ENCODE results near the gene SYNDIG1. TPM values are rescaled to one million over a fixed set of nuclear protein-coding genes. Genes with fewer than 3 reads are reported as not detected.

Gene SYNDIG1
- total and polyA plus RNA-seq, 9 of the 15 experiments (the other 6 are each of a cell fraction or from before 2014, with no cell fraction given), result not detected

DNA sequence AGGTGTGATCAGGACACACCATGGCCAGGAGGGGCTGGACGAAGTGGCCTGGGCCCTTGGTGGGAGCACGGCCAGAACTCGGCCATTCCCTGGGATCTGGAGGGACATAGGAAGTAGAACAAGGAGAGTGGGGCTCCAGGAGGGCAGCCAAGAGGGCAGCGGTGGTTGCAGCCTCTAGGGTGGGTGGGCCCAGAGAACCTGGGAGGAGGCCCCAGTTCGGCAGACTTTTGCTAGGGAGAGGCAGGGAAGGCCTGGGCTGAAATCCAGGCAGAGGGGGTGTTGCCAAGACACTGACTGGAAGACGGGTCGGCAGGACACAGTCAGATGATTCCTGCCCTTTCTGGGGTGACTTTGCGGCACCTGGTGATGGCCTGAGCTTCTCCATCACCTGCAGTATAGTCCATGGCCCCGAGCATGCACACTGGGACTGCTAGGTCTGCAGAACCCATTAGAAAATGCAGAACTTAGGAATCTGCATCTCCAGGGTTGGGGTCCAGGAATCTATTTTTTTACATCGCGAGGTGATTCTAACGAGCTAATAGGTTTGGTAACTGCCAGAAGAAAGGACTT, 224.8 kb downstream of the SYNDIG1 start:
- Histone ChIP-seq H2AFZ (ENCODE audit: low read depth, low read length) (no peak overlapping the region), H3K27ac (ENCODE audit: extremely low read depth, low read depth, low read length) (no peak overlapping the region), H3K9me3 (replicated peaks; ENCODE audit: control insufficient read depth, insufficient read depth, low read depth, low read length) (no peaks in the 10 kb centered on the region), H3K9me1 (ENCODE audit: control insufficient read depth, insufficient read depth, low read length) (no peaks in the 10 kb centered on the region), H3K4me2 (ENCODE audit: insufficient read depth, low read length) (no peak overlapping the region), H3K79me2 (ENCODE audit: control insufficient read depth, insufficient read depth, low read length) (no peaks in the 10 kb centered on the region), H3K9ac (ENCODE audit: insufficient read depth in 1 of 2, low read depth in 2 of 2, low read length in 2 of 2) (no peak overlapping the region), H3K4me3 (no peak overlapping the region), H4K20me1 (replicated peaks; ENCODE audit: control insufficient read depth, insufficient read depth, low read length) (no peaks in the 10 kb centered on the region), H3K36me3 (ENCODE audit: control insufficient read depth, insufficient read depth, low read length) (no peaks in the 10 kb centered on the region), H3K4me1 (replicated peaks in 1 of 2; ENCODE audit: control insufficient read depth in 2 of 2, insufficient read depth in 2 of 2, low read length in 2 of 2) (no peaks in the 10 kb centered on the region), H3K27me3 (ENCODE audit: control insufficient read depth in 2 of 2, insufficient read depth in 2 of 2, low read length in 2 of 2) (no peaks in the 10 kb centered on the region; a peak in 1 of 5 replicates)
- TF ChIP-seq ARHGAP35 (IDR thresholded peaks at IDR 0.05; ENCODE audit: partially characterized antibody) (no peak), NR2C2 (CRISPR knock-in tag; IDR thresholded peaks at IDR 0.05) (no peak), NR2C2 (tag; IDR thresholded peaks at IDR 0.05) (no peak), MAFG (tag; conservative IDR thresholded peaks at IDR 0.05) (no peak), TARDBP (IDR thresholded peaks at IDR 0.05) (no peak), FOXJ3 (CRISPR knock-in tag; IDR thresholded peaks at IDR 0.05) (no peak), ZNF239 (CRISPR knock-in tag; IDR thresholded peaks at IDR 0.05) (no peak), ZNF830 (CRISPR knock-in tag; IDR thresholded peaks at IDR 0.05) (no peak), PHB (CRISPR knock-in tag; IDR thresholded peaks at IDR 0.05) (no peak), ZNF146 (CRISPR knock-in tag; IDR thresholded peaks at IDR 0.05; ENCODE audit: unreplicated experiment) (no peak), RBM34 (IDR thresholded peaks at IDR 0.05; ENCODE audit: borderline replicate concordance, insufficient read depth, low read length) (no peak)
- TF ChIP-seq, protein P1, sequence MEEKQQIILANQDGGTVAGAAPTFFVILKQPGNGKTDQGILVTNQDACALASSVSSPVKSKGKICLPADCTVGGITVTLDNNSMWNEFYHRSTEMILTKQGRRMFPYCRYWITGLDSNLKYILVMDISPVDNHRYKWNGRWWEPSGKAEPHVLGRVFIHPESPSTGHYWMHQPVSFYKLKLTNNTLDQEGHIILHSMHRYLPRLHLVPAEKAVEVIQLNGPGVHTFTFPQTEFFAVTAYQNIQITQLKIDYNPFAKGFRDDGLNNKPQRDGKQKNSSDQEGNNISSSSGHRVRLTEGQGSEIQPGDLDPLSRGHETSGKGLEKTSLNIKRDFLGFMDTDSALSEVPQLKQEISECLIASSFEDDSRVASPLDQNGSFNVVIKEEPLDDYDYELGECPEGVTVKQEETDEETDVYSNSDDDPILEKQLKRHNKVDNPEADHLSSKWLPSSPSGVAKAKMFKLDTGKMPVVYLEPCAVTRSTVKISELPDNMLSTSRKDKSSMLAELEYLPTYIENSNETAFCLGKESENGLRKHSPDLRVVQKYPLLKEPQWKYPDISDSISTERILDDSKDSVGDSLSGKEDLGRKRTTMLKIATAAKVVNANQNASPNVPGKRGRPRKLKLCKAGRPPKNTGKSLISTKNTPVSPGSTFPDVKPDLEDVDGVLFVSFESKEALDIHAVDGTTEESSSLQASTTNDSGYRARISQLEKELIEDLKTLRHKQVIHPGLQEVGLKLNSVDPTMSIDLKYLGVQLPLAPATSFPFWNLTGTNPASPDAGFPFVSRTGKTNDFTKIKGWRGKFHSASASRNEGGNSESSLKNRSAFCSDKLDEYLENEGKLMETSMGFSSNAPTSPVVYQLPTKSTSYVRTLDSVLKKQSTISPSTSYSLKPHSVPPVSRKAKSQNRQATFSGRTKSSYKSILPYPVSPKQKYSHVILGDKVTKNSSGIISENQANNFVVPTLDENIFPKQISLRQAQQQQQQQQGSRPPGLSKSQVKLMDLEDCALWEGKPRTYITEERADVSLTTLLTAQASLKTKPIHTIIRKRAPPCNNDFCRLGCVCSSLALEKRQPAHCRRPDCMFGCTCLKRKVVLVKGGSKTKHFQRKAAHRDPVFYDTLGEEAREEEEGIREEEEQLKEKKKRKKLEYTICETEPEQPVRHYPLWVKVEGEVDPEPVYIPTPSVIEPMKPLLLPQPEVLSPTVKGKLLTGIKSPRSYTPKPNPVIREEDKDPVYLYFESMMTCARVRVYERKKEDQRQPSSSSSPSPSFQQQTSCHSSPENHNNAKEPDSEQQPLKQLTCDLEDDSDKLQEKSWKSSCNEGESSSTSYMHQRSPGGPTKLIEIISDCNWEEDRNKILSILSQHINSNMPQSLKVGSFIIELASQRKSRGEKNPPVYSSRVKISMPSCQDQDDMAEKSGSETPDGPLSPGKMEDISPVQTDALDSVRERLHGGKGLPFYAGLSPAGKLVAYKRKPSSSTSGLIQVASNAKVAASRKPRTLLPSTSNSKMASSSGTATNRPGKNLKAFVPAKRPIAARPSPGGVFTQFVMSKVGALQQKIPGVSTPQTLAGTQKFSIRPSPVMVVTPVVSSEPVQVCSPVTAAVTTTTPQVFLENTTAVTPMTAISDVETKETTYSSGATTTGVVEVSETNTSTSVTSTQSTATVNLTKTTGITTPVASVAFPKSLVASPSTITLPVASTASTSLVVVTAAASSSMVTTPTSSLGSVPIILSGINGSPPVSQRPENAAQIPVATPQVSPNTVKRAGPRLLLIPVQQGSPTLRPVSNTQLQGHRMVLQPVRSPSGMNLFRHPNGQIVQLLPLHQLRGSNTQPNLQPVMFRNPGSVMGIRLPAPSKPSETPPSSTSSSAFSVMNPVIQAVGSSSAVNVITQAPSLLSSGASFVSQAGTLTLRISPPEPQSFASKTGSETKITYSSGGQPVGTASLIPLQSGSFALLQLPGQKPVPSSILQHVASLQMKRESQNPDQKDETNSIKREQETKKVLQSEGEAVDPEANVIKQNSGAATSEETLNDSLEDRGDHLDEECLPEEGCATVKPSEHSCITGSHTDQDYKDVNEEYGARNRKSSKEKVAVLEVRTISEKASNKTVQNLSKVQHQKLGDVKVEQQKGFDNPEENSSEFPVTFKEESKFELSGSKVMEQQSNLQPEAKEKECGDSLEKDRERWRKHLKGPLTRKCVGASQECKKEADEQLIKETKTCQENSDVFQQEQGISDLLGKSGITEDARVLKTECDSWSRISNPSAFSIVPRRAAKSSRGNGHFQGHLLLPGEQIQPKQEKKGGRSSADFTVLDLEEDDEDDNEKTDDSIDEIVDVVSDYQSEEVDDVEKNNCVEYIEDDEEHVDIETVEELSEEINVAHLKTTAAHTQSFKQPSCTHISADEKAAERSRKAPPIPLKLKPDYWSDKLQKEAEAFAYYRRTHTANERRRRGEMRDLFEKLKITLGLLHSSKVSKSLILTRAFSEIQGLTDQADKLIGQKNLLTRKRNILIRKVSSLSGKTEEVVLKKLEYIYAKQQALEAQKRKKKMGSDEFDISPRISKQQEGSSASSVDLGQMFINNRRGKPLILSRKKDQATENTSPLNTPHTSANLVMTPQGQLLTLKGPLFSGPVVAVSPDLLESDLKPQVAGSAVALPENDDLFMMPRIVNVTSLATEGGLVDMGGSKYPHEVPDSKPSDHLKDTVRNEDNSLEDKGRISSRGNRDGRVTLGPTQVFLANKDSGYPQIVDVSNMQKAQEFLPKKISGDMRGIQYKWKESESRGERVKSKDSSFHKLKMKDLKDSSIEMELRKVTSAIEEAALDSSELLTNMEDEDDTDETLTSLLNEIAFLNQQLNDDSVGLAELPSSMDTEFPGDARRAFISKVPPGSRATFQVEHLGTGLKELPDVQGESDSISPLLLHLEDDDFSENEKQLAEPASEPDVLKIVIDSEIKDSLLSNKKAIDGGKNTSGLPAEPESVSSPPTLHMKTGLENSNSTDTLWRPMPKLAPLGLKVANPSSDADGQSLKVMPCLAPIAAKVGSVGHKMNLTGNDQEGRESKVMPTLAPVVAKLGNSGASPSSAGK (IDR thresholded peaks at IDR 0.05), result no peak
- ChIA-PET CTCF (ENCODE audit: low intra/inter-chr PET ratio) (no interaction called here), POLR2A (interaction anchor here (0.9 to 1.2 kb wide), 2 partner anchors 8 to 14 kb away, joined by 3 to 4 read pairs; no protein-coding TSS in a partner anchor)
- FAIRE-seq (no peak), ATAC-seq (no peak), DNase-seq (ENCODE audit: extremely low read depth in 1 of 4, low spot score in 3 of 4) (no peak)
- WGBS (ENCODE audit: insufficient coverage, low coverage, missing lambda C conversion rate), result 2% methylated on average over 8 of the region's 12 CpGs
- BruUV-seq (replicated peaks), result no TSS peak
- in situ Hi-C loops (cut with MboI) (no loop called here), intact Hi-C loops (cut with micrococcal nuclease) (no loop called here)
